ENCODE data around the gene ZDHHC3.
A peak's percentile ranks its signal among the peaks of the same experiment; 100 is the strongest.

The ZDHHC3 gene

DNA sequence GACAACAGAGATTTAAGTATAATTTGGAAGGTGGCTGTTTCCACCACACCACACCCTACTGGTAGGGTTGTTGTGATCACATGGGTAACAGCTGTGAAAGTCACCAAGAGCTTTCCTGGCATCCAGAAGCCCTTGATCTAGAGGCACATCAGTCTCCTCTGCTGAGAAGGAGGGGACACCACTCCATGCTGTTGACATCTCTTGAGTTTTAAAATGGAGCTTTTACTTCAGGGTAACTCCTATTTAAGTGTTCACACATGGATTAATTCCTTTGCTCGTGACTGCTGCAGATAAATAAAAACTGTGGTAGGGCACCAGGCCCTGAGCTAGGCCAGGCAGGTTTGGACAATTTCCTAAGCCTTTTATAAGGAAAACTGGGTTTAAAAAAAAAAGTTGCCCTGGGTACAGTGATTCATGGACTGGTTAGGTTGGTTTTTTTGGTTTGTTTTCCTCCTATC is 7.5 kb upstream of the ZDHHC3 start:
- DNase-seq, result peak; percentile 18
- ATAC-seq (ENCODE audit: insufficient read depth, low read depth), result peak; percentile 53; the same call in 2 of the 3 replicates
- Histone ChIP-seq H3K27ac (ENCODE audit: low read length) (no peak overlapping the region), H3K9ac (ENCODE audit: low read depth, low read length) (no peak overlapping the region), H4K20me1 (ENCODE audit: insufficient read depth, low read length) (peaks cover 26% of the 10 kb centered on the region; the same call in 1 of the 2 replicates), H2AFZ (ENCODE audit: low read depth, low read length) (no peak overlapping the region), H3K36me3 (ENCODE audit: insufficient read depth, low read length) (no peaks in the 10 kb centered on the region), H3K4me1 (ENCODE audit: insufficient read depth, low read length) (peaks cover 17% of the 10 kb centered on the region), H3K9me3 (ENCODE audit: insufficient read depth, low read length, severe bottlenecking) (no peaks in the 10 kb centered on the region), H3K4me3 (ENCODE audit: low read depth in 1 of 2, low read length in 2 of 2) (no peak overlapping the region), H3K79me2 (ENCODE audit: insufficient read depth, low read length) (peaks cover 73% of the 10 kb centered on the region), H3K4me2 (ENCODE audit: insufficient read depth, low read length) (no peak overlapping the region), H3K27me3 (ENCODE audit: insufficient read depth, low read length, poor library complexity) (no peaks in the 10 kb centered on the region)
- no peak for TF ChIP-seq CTCF (IDR thresholded peaks at IDR 0.05; ENCODE audit: borderline replicate concordance, extremely low read depth, low read length, poor library complexity, severe bottlenecking)
- no peak for TF ChIP-seq EZH2 (IDR thresholded peaks at IDR 0.05; ENCODE audit: borderline replicate concordance, low read depth, low read length, severe bottlenecking)

DNA sequence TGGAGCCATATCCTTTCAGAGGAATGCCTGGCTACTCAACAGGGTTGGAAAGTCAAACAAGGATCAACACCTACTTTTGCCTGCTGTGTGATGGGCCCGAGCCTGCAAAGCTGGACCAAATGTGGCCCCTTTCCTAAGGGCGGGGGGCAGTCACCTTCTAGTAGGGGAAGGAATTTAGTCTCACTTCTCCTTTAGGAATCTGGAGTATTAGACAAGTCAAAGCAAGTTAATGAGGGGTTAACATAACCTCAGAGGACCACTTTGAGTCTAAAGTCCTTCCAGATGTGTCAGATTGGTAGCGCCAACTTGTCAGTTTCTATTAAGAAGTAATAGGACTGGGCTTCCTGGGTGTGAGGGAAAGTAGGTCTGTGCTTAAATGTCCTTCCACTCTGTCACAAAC is 6.8 kb upstream of the ZDHHC3 start:
- Histone ChIP-seq H3K4me2 (ENCODE audit: insufficient read depth, low read length) (no peak overlapping the region), H3K9ac (ENCODE audit: low read depth, low read length) (no peak overlapping the region), H3K4me3 (ENCODE audit: low read depth in 1 of 2, low read length in 2 of 2) (no peak overlapping the region), H3K4me1 (ENCODE audit: insufficient read depth, low read length) (peaks cover 21% of the 10 kb centered on the region), H2AFZ (ENCODE audit: low read depth, low read length) (no peak overlapping the region), H3K36me3 (ENCODE audit: insufficient read depth, low read length) (no peaks in the 10 kb centered on the region), H3K79me2 (ENCODE audit: insufficient read depth, low read length) (peaks cover 76% of the 10 kb centered on the region), H3K27me3 (ENCODE audit: insufficient read depth, low read length, poor library complexity) (no peaks in the 10 kb centered on the region), H4K20me1 (ENCODE audit: insufficient read depth, low read length) (peaks cover 26% of the 10 kb centered on the region; the same call in 1 of the 2 replicates), H3K27ac (ENCODE audit: low read length) (no peak overlapping the region), H3K9me3 (ENCODE audit: insufficient read depth, low read length, severe bottlenecking) (no peaks in the 10 kb centered on the region)
- ATAC-seq (ENCODE audit: insufficient read depth, low read depth) (no peak), DNase-seq (no peak)
- no peak for TF ChIP-seq EZH2 (IDR thresholded peaks at IDR 0.05; ENCODE audit: borderline replicate concordance, low read depth, low read length, severe bottlenecking)
- TF ChIP-seq CTCF (IDR thresholded peaks at IDR 0.05; ENCODE audit: borderline replicate concordance, extremely low read depth, low read length, poor library complexity, severe bottlenecking), result no peak

- peaks cover 26% of the 10 kb centered on the region; the same call in 1 of the 2 replicates for H4K20me1 ChIP-seq (ENCODE audit: insufficient read depth, low read length)
- no peak overlapping the region for H3K4me2 ChIP-seq (ENCODE audit: insufficient read depth, low read length)
- no peak for DNase-seq
These were observed 5.8 kb upstream of the ZDHHC3 start for GRCh38 chr3:44981751-44982150.

More at GRCh38 chr3:44981751-44982150, 5.8 kb upstream of the ZDHHC3 start:
- 0 out of 3 replicates have a peak, but pooled peaks have one; percentile 25 for ATAC-seq (ENCODE audit: insufficient read depth, low read depth)
- Histone ChIP-seq H3K79me2 (ENCODE audit: insufficient read depth, low read length) (peaks cover 84% of the 10 kb centered on the region), H3K4me1 (ENCODE audit: insufficient read depth, low read length) (peaks cover 32% of the 10 kb centered on the region), H3K36me3 (ENCODE audit: insufficient read depth, low read length) (no peaks in the 10 kb centered on the region), H3K27me3 (ENCODE audit: insufficient read depth, low read length, poor library complexity) (no peaks in the 10 kb centered on the region), H3K4me3 (ENCODE audit: low read depth in 1 of 2, low read length in 2 of 2) (no peak overlapping the region), H3K27ac (ENCODE audit: low read length) (no peak overlapping the region), H3K9ac (ENCODE audit: low read depth, low read length) (no peak overlapping the region), H2AFZ (ENCODE audit: low read depth, low read length) (no peak overlapping the region), H3K9me3 (ENCODE audit: insufficient read depth, low read length, severe bottlenecking) (no peaks in the 10 kb centered on the region)
- TF ChIP-seq EZH2 (IDR thresholded peaks at IDR 0.05; ENCODE audit: borderline replicate concordance, low read depth, low read length, severe bottlenecking) (no peak), CTCF (IDR thresholded peaks at IDR 0.05; ENCODE audit: borderline replicate concordance, extremely low read depth, low read length, poor library complexity, severe bottlenecking) (no peak)

Data from DND-41 (cell line).